Lower leg skin (tissue), 3 donors: ENCODE results near the gene MGRN1.

Experiments used
- POLR2A ChIP-seq, 2 donors: fragments of 450-650 bp; IDR thresholded peaks; one replicate each; pipeline ENCODE4 v1.6.1; 2016 to 2017; ENCODE audit warnings: antibody characterized with exemption in 2 of 2, mild to moderate bottlenecking in 1 of 2, moderate library complexity in 1 of 2
- TF ChIP-seq, protein P1 (sequence below), 3 donors: fragments of 450-650 bp; IDR thresholded peaks; one replicate each; pipeline ENCODE4 v1.5.1; 2016; ENCODE audit warnings: antibody characterized with exemption in 3 of 3, mild to moderate bottlenecking in 3 of 3, moderate library complexity in 2 of 3

DNA sequence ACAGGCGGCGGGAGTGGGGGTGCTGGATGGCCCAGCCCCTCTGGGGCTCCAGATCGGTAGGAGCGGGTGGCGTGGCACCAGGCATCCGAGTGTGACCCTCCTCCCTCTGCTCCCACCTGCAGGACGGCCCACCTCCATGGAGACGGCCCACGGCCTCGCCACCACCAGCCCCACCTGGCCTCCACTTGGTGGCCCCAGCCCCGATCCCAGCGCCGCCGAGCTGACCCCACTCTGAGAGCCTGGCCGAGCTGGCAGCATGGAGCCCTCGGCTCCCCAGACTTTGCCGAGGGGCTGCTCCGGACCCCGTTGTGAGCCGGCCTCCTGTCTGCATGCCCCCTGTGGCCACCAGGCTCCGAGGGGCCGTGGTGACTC is 64.0 kb downstream of the MGRN1 start:
- TF ChIP-seq, protein P1, sequence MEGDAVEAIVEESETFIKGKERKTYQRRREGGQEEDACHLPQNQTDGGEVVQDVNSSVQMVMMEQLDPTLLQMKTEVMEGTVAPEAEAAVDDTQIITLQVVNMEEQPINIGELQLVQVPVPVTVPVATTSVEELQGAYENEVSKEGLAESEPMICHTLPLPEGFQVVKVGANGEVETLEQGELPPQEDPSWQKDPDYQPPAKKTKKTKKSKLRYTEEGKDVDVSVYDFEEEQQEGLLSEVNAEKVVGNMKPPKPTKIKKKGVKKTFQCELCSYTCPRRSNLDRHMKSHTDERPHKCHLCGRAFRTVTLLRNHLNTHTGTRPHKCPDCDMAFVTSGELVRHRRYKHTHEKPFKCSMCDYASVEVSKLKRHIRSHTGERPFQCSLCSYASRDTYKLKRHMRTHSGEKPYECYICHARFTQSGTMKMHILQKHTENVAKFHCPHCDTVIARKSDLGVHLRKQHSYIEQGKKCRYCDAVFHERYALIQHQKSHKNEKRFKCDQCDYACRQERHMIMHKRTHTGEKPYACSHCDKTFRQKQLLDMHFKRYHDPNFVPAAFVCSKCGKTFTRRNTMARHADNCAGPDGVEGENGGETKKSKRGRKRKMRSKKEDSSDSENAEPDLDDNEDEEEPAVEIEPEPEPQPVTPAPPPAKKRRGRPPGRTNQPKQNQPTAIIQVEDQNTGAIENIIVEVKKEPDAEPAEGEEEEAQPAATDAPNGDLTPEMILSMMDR (IDR thresholded peaks at IDR 0.05), result no peak
- TF ChIP-seq POLR2A (IDR thresholded peaks at IDR 0.05), result no peak
